ENCODE data around the gene RET.

Gene RET

GRCh38 chr10:43167498-43167889 lies 90.6 kb downstream of the RET start:
- no peak for TF ChIP-seq YY1 (IDR thresholded peaks at IDR 0.05; ENCODE audit: insufficient read depth, insufficient read length)
- TF ChIP-seq SUZ12 (IDR thresholded peaks at IDR 0.05; ENCODE audit: extremely low read depth, insufficient read depth, insufficient read length) = no peak
- TF ChIP-seq ZNF274 (IDR thresholded peaks at IDR 0.05; ENCODE audit: low read depth, low read length) = no peak
- DNase-seq (ENCODE audit: low read depth, low spot score) = no peak
- H3K4me3 ChIP-seq (ENCODE audit: insufficient read length, low read depth) = no peak overlapping the region
- H3K9me3 ChIP-seq (ENCODE audit: insufficient read depth, low read length) = no peaks in the 10 kb centered on the region
- H3K4me1 ChIP-seq (ENCODE audit: insufficient read depth, insufficient read length) = no peaks in the 10 kb centered on the region
- H3K9ac ChIP-seq (ENCODE audit: insufficient read length, low read depth) = no peak overlapping the region
- H3K36me3 ChIP-seq (ENCODE audit: insufficient read depth, insufficient read length, low read length) = peaks cover 21% of the 10 kb centered on the region
- no peaks in the 10 kb centered on the region for H3K27me3 ChIP-seq (ENCODE audit: insufficient read depth, insufficient read length)

GRCh38 chr10:43170491-43170890 lies 93.6 kb downstream of the RET start:
- H3K36me3 ChIP-seq (ENCODE audit: insufficient read depth, insufficient read length, low read length) = peaks cover 24% of the 10 kb centered on the region
- H3K4me1 ChIP-seq (ENCODE audit: insufficient read depth, insufficient read length) = no peaks in the 10 kb centered on the region
- no peak overlapping the region for H3K9ac ChIP-seq (ENCODE audit: insufficient read length, low read depth)
- TF ChIP-seq ZNF274 (IDR thresholded peaks at IDR 0.05; ENCODE audit: low read depth, low read length) (no peak), SUZ12 (IDR thresholded peaks at IDR 0.05; ENCODE audit: extremely low read depth, insufficient read depth, insufficient read length) (no peak)
- H3K27me3 ChIP-seq (ENCODE audit: insufficient read depth, insufficient read length) = no peaks in the 10 kb centered on the region
- H3K4me3 ChIP-seq (ENCODE audit: insufficient read length, low read depth) = no peak overlapping the region
- DNase-seq (ENCODE audit: low read depth, low spot score) = no peak
- H3K9me3 ChIP-seq (ENCODE audit: insufficient read depth, low read length) = no peaks in the 10 kb centered on the region

DNA sequence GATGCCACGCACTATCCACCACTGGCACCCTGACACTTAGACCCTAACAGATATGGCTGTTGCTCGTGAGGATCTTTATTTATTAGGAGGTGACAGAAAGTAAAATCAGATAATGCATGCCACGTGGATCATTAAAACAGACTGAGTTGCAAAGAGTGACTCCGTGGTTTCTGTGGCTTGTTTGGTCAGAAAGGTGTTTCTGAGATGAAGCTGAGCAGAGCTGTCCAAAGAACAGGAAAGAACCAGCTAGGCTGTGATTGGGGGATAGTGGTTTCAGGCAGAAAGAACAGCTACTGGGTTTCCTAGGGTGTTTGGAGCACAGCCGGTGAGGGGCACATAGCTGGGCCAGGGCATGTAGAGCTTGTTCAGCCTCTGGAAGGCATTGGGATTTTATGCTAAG lies 95.8 kb downstream of the RET start:
- Histone ChIP-seq H3K27me3 (ENCODE audit: insufficient read depth, insufficient read length) (no peaks in the 10 kb centered on the region), H3K9me3 (ENCODE audit: insufficient read depth, low read length) (no peaks in the 10 kb centered on the region), H3K36me3 (ENCODE audit: insufficient read depth, insufficient read length, low read length) (peaks cover 25% of the 10 kb centered on the region), H3K4me1 (ENCODE audit: insufficient read depth, insufficient read length) (no peaks in the 10 kb centered on the region), H3K9ac (ENCODE audit: insufficient read length, low read depth) (no peak overlapping the region), H3K4me3 (ENCODE audit: insufficient read length, low read depth) (no peak overlapping the region)
- no peak for DNase-seq (ENCODE audit: low read depth, low spot score)
- TF ChIP-seq YY1 (IDR thresholded peaks at IDR 0.05; ENCODE audit: insufficient read depth, insufficient read length) = no peak
- TF ChIP-seq ZNF274 (IDR thresholded peaks at IDR 0.05; ENCODE audit: low read depth, low read length) = no peak
- TF ChIP-seq SUZ12 (IDR thresholded peaks at IDR 0.05; ENCODE audit: extremely low read depth, insufficient read depth, insufficient read length) = no peak

- DNase-seq (ENCODE audit: low read depth, low spot score) = no peak
- TF ChIP-seq SUZ12 (IDR thresholded peaks at IDR 0.05; ENCODE audit: extremely low read depth, insufficient read depth, insufficient read length) (no peak), ZNF274 (IDR thresholded peaks at IDR 0.05; ENCODE audit: low read depth, low read length) (no peak), YY1 (IDR thresholded peaks at IDR 0.05; ENCODE audit: insufficient read depth, insufficient read length) (no peak)
- H3K27me3 ChIP-seq (ENCODE audit: insufficient read depth, insufficient read length) = no peaks in the 10 kb centered on the region
- H3K4me3 ChIP-seq (ENCODE audit: insufficient read length, low read depth) = no peak overlapping the region
- no peaks in the 10 kb centered on the region for H3K4me1 ChIP-seq (ENCODE audit: insufficient read depth, insufficient read length)
- no peak overlapping the region for H3K9ac ChIP-seq (ENCODE audit: insufficient read length, low read depth)
- H3K9me3 ChIP-seq (ENCODE audit: insufficient read depth, low read length) = no peaks in the 10 kb centered on the region
- peaks cover 30% of the 10 kb centered on the region for H3K36me3 ChIP-seq (ENCODE audit: insufficient read depth, insufficient read length, low read length)
Measured at GRCh38 chr10:43173120-43173519, 96.3 kb downstream of the RET start.

- no peaks in the 10 kb centered on the region for H3K9me3 ChIP-seq (ENCODE audit: insufficient read depth, low read length)
- no peaks in the 10 kb centered on the region for H3K27me3 ChIP-seq (ENCODE audit: insufficient read depth, insufficient read length)
- H3K9ac ChIP-seq (ENCODE audit: insufficient read length, low read depth) = no peak overlapping the region
- no peak for TF ChIP-seq ZNF274 (IDR thresholded peaks at IDR 0.05; ENCODE audit: low read depth, low read length)
- TF ChIP-seq YY1 (IDR thresholded peaks at IDR 0.05; ENCODE audit: insufficient read depth, insufficient read length) = no peak
- DNase-seq (ENCODE audit: low read depth, low spot score) = no peak
- H3K36me3 ChIP-seq (ENCODE audit: insufficient read depth, insufficient read length, low read length) = peaks cover 30% of the 10 kb centered on the region
- no peaks in the 10 kb centered on the region for H3K4me1 ChIP-seq (ENCODE audit: insufficient read depth, insufficient read length)
- no peak overlapping the region for H3K4me3 ChIP-seq (ENCODE audit: insufficient read length, low read depth)
Measured at GRCh38 chr10:43174969-43175368, 98.1 kb downstream of the RET start.

GRCh38 chr10:43176271-43176670 lies 99.4 kb downstream of the RET start:
- Histone ChIP-seq H3K4me3 (ENCODE audit: insufficient read length, low read depth) (no peak overlapping the region), H3K4me1 (ENCODE audit: insufficient read depth, insufficient read length) (no peaks in the 10 kb centered on the region), H3K9me3 (ENCODE audit: insufficient read depth, low read length) (no peaks in the 10 kb centered on the region), H3K27me3 (ENCODE audit: insufficient read depth, insufficient read length) (no peaks in the 10 kb centered on the region), H3K36me3 (ENCODE audit: insufficient read depth, insufficient read length, low read length) (peaks cover 34% of the 10 kb centered on the region), H3K9ac (ENCODE audit: insufficient read length, low read depth) (no peak overlapping the region)
- no peak for DNase-seq (ENCODE audit: low read depth, low spot score)
- TF ChIP-seq SUZ12 (IDR thresholded peaks at IDR 0.05; ENCODE audit: extremely low read depth, insufficient read depth, insufficient read length) (no peak), YY1 (IDR thresholded peaks at IDR 0.05; ENCODE audit: insufficient read depth, insufficient read length) (no peak), ZNF274 (IDR thresholded peaks at IDR 0.05; ENCODE audit: low read depth, low read length) (no peak)

- no peak overlapping the region for H3K9ac ChIP-seq (ENCODE audit: insufficient read length, low read depth)
- H3K4me3 ChIP-seq (ENCODE audit: insufficient read length, low read depth) = no peak overlapping the region
- no peak for DNase-seq (ENCODE audit: low read depth, low spot score)
- H3K36me3 ChIP-seq (ENCODE audit: insufficient read depth, insufficient read length, low read length) = peaks cover 30% of the 10 kb centered on the region
- H3K27me3 ChIP-seq (ENCODE audit: insufficient read depth, insufficient read length) = no peaks in the 10 kb centered on the region
- no peaks in the 10 kb centered on the region for H3K4me1 ChIP-seq (ENCODE audit: insufficient read depth, insufficient read length)
- no peak for TF ChIP-seq ZNF274 (IDR thresholded peaks at IDR 0.05; ENCODE audit: low read depth, low read length)
- TF ChIP-seq SUZ12 (IDR thresholded peaks at IDR 0.05; ENCODE audit: extremely low read depth, insufficient read depth, insufficient read length) = no peak
- no peak for TF ChIP-seq YY1 (IDR thresholded peaks at IDR 0.05; ENCODE audit: insufficient read depth, insufficient read length)
- no peaks in the 10 kb centered on the region for H3K9me3 ChIP-seq (ENCODE audit: insufficient read depth, low read length)
Measured at GRCh38 chr10:43177595-43177994, 100.7 kb downstream of the RET start.
